ENCODE data around the gene SPAG6. TPM values are rescaled to one million over a fixed set of nuclear protein-coding genes. Genes with fewer than 3 reads are reported as not detected.

The SPAG6 gene
- total RNA-seq, 1 donor from 2014 or later = not detected

DNA sequence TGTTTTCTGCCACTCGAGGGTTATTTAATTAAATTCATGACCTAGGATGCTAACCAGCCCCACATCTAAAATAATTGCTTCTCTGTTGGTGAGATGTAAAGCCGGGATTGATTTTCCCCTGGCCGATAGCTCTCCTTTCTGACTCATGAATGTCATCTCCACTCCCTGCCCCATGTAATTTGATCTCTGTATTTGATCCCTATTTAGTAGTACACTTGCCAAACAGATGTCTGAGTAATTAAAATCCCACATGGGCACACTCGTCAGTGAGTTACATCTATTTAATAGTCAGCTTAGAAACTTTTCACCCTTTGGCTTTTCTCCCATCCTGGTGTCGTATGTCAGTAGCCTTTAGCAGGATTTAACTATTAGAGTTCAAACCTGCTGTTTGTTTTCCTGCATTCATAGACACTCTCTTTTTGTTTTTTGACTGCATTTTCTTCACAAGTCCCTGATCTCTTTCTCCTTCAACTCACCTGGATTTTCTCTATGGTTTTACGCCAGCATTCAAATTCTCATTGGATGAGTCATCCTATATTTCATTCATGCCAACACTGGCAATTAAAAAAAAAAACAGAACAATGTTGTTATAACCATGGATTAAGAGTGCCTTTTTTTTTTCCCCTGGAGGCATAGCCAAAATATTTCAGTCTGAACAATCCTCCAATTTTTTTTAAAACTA, 82.7 kb downstream of the SPAG6 start:
- H3K4me3 ChIP-seq (ENCODE audit: low read depth, low read length) = no peak overlapping the region
- no peak for FAIRE-seq

DNA sequence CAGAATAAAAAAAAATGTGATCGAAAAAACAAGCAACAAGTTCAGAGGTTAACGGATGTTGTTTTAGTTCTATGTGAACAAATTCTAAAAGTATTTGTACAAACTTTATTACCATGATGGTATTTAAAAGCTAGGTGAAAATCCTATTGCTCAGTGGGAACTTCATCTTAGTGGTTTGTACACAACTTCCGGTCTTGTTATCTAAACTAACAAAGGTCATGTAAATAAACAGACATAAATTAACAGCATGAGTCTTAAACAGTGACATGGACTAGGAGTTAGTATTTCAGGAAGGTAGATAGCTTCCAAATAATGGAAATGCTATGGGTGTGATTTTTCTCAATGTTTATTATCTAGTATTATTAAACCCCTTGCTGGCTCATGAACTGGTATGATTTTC, 83.8 kb downstream of the SPAG6 start:
- TF ChIP-seq, protein P1, sequence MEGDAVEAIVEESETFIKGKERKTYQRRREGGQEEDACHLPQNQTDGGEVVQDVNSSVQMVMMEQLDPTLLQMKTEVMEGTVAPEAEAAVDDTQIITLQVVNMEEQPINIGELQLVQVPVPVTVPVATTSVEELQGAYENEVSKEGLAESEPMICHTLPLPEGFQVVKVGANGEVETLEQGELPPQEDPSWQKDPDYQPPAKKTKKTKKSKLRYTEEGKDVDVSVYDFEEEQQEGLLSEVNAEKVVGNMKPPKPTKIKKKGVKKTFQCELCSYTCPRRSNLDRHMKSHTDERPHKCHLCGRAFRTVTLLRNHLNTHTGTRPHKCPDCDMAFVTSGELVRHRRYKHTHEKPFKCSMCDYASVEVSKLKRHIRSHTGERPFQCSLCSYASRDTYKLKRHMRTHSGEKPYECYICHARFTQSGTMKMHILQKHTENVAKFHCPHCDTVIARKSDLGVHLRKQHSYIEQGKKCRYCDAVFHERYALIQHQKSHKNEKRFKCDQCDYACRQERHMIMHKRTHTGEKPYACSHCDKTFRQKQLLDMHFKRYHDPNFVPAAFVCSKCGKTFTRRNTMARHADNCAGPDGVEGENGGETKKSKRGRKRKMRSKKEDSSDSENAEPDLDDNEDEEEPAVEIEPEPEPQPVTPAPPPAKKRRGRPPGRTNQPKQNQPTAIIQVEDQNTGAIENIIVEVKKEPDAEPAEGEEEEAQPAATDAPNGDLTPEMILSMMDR (IDR thresholded peaks at IDR 0.05; ENCODE audit: insufficient read depth, low read length, severe bottlenecking) = no peak
- no peak overlapping the region for H3K4me3 ChIP-seq (ENCODE audit: low read depth, low read length)
- no peaks in the 10 kb centered on the region for H3K27me3 ChIP-seq (ENCODE audit: control insufficient read depth, insufficient read depth, low read length)
- no peak for FAIRE-seq
- no peaks in the 10 kb centered on the region for H3K36me3 ChIP-seq (ENCODE audit: control insufficient read depth, insufficient read depth, low read length)
- no peak for DNase-seq (ENCODE audit: low read depth)

More for the DNA sequence above, 82.7 kb downstream of the SPAG6 start:
- peak; percentile 96 for DNase-seq (ENCODE audit: low read depth)
- Histone ChIP-seq H3K36me3 (ENCODE audit: control insufficient read depth, insufficient read depth, low read length) (no peaks in the 10 kb centered on the region), H3K27me3 (ENCODE audit: control insufficient read depth, insufficient read depth, low read length) (no peaks in the 10 kb centered on the region)
- TF ChIP-seq, protein P1 (IDR thresholded peaks at IDR 0.05; ENCODE audit: insufficient read depth, low read length, severe bottlenecking) = no peak

DNA sequence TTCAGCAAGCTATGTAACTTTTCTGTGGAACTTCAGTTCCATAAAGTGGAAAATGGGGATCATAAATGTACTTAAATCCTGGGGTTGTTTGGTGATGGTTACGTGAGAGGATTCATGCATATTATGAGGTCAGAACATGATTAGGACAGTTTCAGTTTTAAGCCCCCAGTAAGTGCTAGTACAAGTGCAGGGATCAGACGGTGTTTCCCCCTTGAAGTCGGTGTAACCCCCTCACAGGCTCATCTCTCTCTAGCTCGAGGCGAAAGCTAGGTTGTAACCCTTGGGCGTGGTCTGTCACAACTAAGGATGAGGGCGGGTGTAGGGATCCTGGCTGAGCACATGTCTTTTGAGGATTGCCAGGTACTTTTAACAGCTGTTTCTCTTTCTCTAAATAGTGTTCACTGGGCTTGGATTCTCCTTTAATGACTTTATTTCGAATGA, 84.7 kb downstream of the SPAG6 start:
- no peak for FAIRE-seq
- Histone ChIP-seq H3K4me3 (ENCODE audit: low read depth, low read length) (no peak overlapping the region), H3K27me3 (ENCODE audit: control insufficient read depth, insufficient read depth, low read length) (no peaks in the 10 kb centered on the region), H3K36me3 (ENCODE audit: control insufficient read depth, insufficient read depth, low read length) (no peaks in the 10 kb centered on the region)
- TF ChIP-seq, protein P1 (IDR thresholded peaks at IDR 0.05; ENCODE audit: insufficient read depth, low read length, severe bottlenecking) = no peak
- no peak for DNase-seq (ENCODE audit: low read depth)

DNA sequence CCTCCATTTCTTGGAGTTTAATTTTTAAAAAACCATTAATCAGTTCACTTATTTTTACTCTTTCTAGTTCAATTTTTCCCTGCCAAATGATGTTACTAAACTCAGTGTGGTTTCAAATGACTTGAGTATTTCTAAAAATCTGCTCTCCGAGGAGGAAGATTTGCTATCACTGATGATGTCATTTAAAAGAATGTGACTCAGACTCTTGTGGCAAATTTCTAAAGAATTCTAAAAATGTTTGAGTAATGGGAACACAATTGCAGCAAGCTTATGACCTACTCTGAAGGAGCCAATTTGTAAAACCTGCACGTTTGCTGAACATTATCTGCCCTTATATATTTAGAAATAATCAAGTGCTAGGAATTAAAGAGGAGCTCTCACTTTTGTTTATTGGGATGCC, 88.6 kb downstream of the SPAG6 start:
- H3K27me3 ChIP-seq (ENCODE audit: control insufficient read depth, insufficient read depth, low read length) = no peaks in the 10 kb centered on the region
- no peak overlapping the region for H3K4me3 ChIP-seq (ENCODE audit: low read depth, low read length)
- FAIRE-seq = no peak

DNA sequence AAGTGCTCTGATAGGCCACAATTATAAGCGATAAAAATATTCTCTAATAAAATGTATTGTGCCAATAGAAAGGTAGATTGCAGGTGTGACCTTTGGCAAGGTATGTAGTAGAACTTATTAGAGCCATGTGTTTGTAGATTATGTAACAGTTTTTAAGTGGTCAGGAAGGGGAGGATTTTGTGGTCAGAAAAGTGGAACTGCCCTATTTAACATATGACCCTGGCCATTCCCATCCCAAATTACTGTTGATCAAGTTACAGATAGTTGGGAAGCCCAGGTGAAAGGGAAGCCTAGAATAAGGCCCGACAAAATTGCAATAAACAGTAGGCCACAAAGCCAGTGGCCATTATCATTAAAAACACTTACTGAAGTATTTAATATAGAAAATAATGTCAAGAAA, 89.2 kb downstream of the SPAG6 start:
- FAIRE-seq = no peak
- DNase-seq (ENCODE audit: low read depth) = no peak
- Histone ChIP-seq H3K36me3 (ENCODE audit: control insufficient read depth, insufficient read depth, low read length) (no peaks in the 10 kb centered on the region), H3K4me3 (ENCODE audit: low read depth, low read length) (no peak overlapping the region), H3K27me3 (ENCODE audit: control insufficient read depth, insufficient read depth, low read length) (no peaks in the 10 kb centered on the region)
- TF ChIP-seq, protein P1 (IDR thresholded peaks at IDR 0.05; ENCODE audit: insufficient read depth, low read length, severe bottlenecking) = no peak

More for the DNA sequence above, 88.6 kb downstream of the SPAG6 start:
- DNase-seq (ENCODE audit: low read depth) = peak; percentile 87
- TF ChIP-seq, protein P1 (IDR thresholded peaks at IDR 0.05; ENCODE audit: insufficient read depth, low read length, severe bottlenecking) = no peak
- no peaks in the 10 kb centered on the region for H3K36me3 ChIP-seq (ENCODE audit: control insufficient read depth, insufficient read depth, low read length)

DNA sequence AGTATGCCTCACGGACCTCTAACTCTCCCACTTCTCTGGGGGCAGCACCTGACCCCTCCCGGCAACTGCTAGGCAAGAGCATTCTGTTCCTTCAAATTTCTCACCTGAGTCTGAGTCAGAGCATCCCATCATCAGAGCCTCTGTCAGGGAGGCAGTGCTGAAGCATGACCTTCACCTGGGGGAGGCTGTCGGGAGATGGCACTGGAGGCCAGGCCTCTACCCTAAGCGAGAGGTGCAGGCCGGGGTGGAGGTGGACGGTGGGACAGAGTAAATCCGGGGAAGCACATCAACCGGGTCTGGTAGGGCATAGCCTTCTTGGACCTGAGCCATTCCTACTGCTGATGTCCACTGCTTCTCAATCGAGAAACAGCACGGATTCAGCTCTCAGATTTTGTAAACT, 90.4 kb downstream of the SPAG6 start:
- Histone ChIP-seq H3K27me3 (ENCODE audit: control insufficient read depth, insufficient read depth, low read length) (no peaks in the 10 kb centered on the region), H3K36me3 (ENCODE audit: control insufficient read depth, insufficient read depth, low read length) (no peaks in the 10 kb centered on the region), H3K4me3 (ENCODE audit: low read depth, low read length) (no peak overlapping the region)
- no peak for DNase-seq (ENCODE audit: low read depth)
- no peak for FAIRE-seq
- TF ChIP-seq, protein P1 (IDR thresholded peaks at IDR 0.05; ENCODE audit: insufficient read depth, low read length, severe bottlenecking) = no peak
